Stimulated activated CD8-positive, alpha-beta memory T cell treated with anti-CD3 and anti-CD28 coated beads, Interleukin-7, amount 100 ng/mL, for 24 hours (primary cell): Measurements from ENCODE around the gene SPACA4.

Experiments used
- DNase-seq: peaks from one replicate; pipeline ENCODE4 v3.0.0-alpha.2; 2020; ENCODE audit warnings: low read depth

The SPACA4 gene

GRCh38 chr19:48596679-48597465, 9.7 kb upstream of the SPACA4 start:
- DNase-seq = no peak

GRCh38 chr19:48598996-48599700, 7.4 kb upstream of the SPACA4 start:
- DNase-seq = no peak

- DNase-seq = no peak
Observed at GRCh38 chr19:48600679-48601417, 5.7 kb upstream of the SPACA4 start.

- no peak for DNase-seq
Observed at GRCh38 chr19:48603001-48603400, 3.5 kb upstream of the SPACA4 start.

GRCh38 chr19:48603449-48603848, 3.1 kb upstream of the SPACA4 start:
- no peak for DNase-seq

GRCh38 chr19:48603850-48604249, 2.7 kb upstream of the SPACA4 start:
- no peak for DNase-seq

GRCh38 chr19:48607359-48607755, 815 bp downstream of the SPACA4 start:
- no peak for DNase-seq

GRCh38 chr19:48608798-48609263, 2.3 kb downstream of the SPACA4 start:
- no peak for DNase-seq

- no peak for DNase-seq
Observed at GRCh38 chr19:48609571-48610108, 3.1 kb downstream of the SPACA4 start.

- DNase-seq = no peak
Observed at GRCh38 chr19:48611872-48612271, 5.3 kb downstream of the SPACA4 start.

- DNase-seq = no peak
Observed at GRCh38 chr19:48613024-48613851, 6.7 kb downstream of the SPACA4 start.

- no peak for DNase-seq
Observed at GRCh38 chr19:48613852-48614435, 7.4 kb downstream of the SPACA4 start.

- no peak for DNase-seq
Observed at GRCh38 chr19:48614436-48615230, 8.1 kb downstream of the SPACA4 start, which contains the start of gene FAM83E. FAM83E (minus strand) TSS chr19:48615076; CDS start chr19:48613372, 1,704 bp downstream.

- DNase-seq = no peak
Observed at GRCh38 chr19:48615231-48616040, 8.9 kb downstream of the SPACA4 start.

- no peak for DNase-seq
Observed at GRCh38 chr19:48616041-48616436, 9.5 kb downstream of the SPACA4 start.

- DNase-seq = no peak
Observed at GRCh38 chr19:48616491-48617056, 10.0 kb downstream of the SPACA4 start.

GRCh38 chr19:48617146-48617937, 10.8 kb downstream of the SPACA4 start:
- DNase-seq = no peak

GRCh38 chr19:48618278-48618915, 11.9 kb downstream of the SPACA4 start:
- DNase-seq = no peak
